ENCODE data around the gene GAK. TPM values are rescaled to one million over a fixed set of nuclear protein-coding genes. Genes with fewer than 3 reads are reported as not detected.

Gene GAK
- polyA plus RNA-seq, 1 donor (not counting 4 experiments of a cell fraction or from before 2014, with no cell fraction given) = 18.4 TPM

DNA sequence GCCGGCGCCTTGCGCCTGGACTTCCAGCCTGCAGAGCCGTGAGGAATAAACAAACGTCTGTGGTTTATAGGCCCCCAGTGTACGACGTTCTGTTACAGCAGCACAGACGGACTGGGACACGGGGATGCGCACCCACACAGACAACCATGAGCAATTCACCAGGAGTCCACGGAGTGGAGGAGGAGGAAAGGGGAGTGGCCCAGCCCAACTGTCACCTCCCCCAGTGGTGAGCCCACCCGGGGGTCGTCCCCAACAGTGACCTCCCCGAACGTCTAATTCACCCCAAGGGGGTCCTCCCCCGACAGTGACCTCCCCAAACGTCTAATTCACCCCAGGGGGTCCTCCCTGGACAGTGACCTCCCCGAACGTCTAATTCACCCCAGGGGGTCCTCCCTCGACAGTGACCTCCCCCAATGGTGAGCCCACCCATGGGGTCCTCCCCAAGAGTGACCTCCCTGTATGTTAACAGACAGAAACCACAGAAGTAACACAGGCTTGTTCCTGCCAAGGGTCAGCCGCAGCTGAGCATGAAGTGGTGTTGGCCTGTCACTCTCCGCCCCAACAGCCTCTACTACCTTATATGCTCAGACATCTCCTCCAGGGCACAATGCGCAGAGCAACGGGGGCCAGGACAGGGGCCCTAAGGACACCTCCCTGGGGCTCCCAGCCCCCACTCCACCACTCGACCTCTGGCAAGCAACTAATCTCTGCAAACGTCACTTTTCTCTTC lies 6.2 kb downstream of the GAK start:
- no peak overlapping the region for H3K4me2 ChIP-seq (ENCODE audit: control insufficient read depth, extremely low read depth, insufficient read depth, low read depth, low read length)
- dilution Hi-C loops (cut with MboI; ENCODE audit: extremely low pct_ligation_motif_present, low sequenced_read_pairs) = no loop called here
- no peak overlapping the region for H3K9ac ChIP-seq (ENCODE audit: control insufficient read depth, extremely low read depth, insufficient read depth, low read length)
- H2AFZ ChIP-seq (ENCODE audit: control insufficient read depth, low read length) = no peak overlapping the region
- peaks cover 2% of the 10 kb centered on the region for H3K9me1 ChIP-seq (ENCODE audit: control insufficient read depth, extremely low read depth, insufficient read depth, low read length)
- TF ChIP-seq, protein P1, sequence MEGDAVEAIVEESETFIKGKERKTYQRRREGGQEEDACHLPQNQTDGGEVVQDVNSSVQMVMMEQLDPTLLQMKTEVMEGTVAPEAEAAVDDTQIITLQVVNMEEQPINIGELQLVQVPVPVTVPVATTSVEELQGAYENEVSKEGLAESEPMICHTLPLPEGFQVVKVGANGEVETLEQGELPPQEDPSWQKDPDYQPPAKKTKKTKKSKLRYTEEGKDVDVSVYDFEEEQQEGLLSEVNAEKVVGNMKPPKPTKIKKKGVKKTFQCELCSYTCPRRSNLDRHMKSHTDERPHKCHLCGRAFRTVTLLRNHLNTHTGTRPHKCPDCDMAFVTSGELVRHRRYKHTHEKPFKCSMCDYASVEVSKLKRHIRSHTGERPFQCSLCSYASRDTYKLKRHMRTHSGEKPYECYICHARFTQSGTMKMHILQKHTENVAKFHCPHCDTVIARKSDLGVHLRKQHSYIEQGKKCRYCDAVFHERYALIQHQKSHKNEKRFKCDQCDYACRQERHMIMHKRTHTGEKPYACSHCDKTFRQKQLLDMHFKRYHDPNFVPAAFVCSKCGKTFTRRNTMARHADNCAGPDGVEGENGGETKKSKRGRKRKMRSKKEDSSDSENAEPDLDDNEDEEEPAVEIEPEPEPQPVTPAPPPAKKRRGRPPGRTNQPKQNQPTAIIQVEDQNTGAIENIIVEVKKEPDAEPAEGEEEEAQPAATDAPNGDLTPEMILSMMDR (optimal IDR thresholded peaks at IDR 0.05 in 1 of 3, IDR thresholded peaks at IDR 0.05 in 1 of 3, conservative IDR thresholded peaks at IDR 0.05 in 1 of 3; ENCODE audit: extremely low read depth in 1 of 3, insufficient read depth in 2 of 3, low read length in 3 of 3) = no peak
- no peak for TF ChIP-seq EZH2 (IDR thresholded peaks at IDR 0.05; ENCODE audit: low read length)
- no peaks in the 10 kb centered on the region for H3K9me3 ChIP-seq (ENCODE audit: control insufficient read depth, low read depth, low read length)
- FAIRE-seq (no peak), DNase-seq (ENCODE audit: low read depth, low spot score) (no peak)
- peaks cover 16% of the 10 kb centered on the region for H4K20me1 ChIP-seq (ENCODE audit: control insufficient read depth, extremely low read depth, insufficient read depth, low read length)
- H3K4me1 ChIP-seq (ENCODE audit: control insufficient read depth, extremely low read depth, insufficient read depth, low read length) = peaks cover 17% of the 10 kb centered on the region
- H3K27ac ChIP-seq (ENCODE audit: control insufficient read depth, insufficient read depth, low read length) = peak overlapping the region; percentile 8
- no peaks in the 10 kb centered on the region for H3K27me3 ChIP-seq (ENCODE audit: control insufficient read depth, extremely low read depth, insufficient read depth, low read length)
- H3K4me3 ChIP-seq (ENCODE audit: control insufficient read depth in 2 of 3, extremely low read depth in 1 of 3, insufficient read depth in 2 of 3, low read depth in 1 of 3, low read length in 3 of 3) = no peak overlapping the region
- peaks cover 88% of the 10 kb centered on the region for H3K79me2 ChIP-seq (ENCODE audit: control insufficient read depth, insufficient read depth, low read length)
- H3K36me3 ChIP-seq (ENCODE audit: control insufficient read depth in 2 of 2, extremely low read depth in 1 of 2, insufficient read depth in 2 of 2, low read length in 2 of 2) = peaks cover 0 to 7% of the 10 kb centered on the region in 2 experiments

DNA sequence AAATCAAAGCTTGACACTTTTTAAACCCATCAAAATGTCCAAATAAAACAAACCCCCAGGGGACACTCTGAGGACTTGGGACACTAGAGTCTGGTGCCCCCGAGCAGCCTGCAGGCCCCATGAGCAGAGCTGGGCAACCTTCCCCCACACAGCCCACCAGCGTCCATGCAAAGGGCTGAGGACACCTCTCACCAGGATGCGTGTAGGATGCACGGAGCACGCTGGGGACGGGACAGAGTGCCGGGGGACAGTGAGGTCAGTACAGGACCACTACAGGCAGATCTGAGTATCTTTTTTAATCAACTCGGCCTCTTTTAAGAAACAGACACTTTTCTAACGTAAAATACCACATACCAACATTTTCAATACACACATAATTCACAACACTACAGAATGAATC lies 6.9 kb downstream of the GAK start:
- DNase-seq (ENCODE audit: low read depth, low spot score) = no peak
- peaks cover 9% of the 10 kb centered on the region for H4K20me1 ChIP-seq (ENCODE audit: control insufficient read depth, extremely low read depth, insufficient read depth, low read length)
- no peak overlapping the region for H3K4me3 ChIP-seq (ENCODE audit: control insufficient read depth in 2 of 3, extremely low read depth in 1 of 3, insufficient read depth in 2 of 3, low read depth in 1 of 3, low read length in 3 of 3)
- H3K9me1 ChIP-seq (ENCODE audit: control insufficient read depth, extremely low read depth, insufficient read depth, low read length) = peaks cover 2% of the 10 kb centered on the region
- no peaks in the 10 kb centered on the region for H3K27me3 ChIP-seq (ENCODE audit: control insufficient read depth, extremely low read depth, insufficient read depth, low read length)
- dilution Hi-C loops (cut with MboI; ENCODE audit: extremely low pct_ligation_motif_present, low sequenced_read_pairs) = no loop called here
- no peak for TF ChIP-seq EZH2 (IDR thresholded peaks at IDR 0.05; ENCODE audit: low read length)
- TF ChIP-seq, protein P1 (optimal IDR thresholded peaks at IDR 0.05 in 1 of 3, IDR thresholded peaks at IDR 0.05 in 1 of 3, conservative IDR thresholded peaks at IDR 0.05 in 1 of 3; ENCODE audit: extremely low read depth in 1 of 3, insufficient read depth in 2 of 3, low read length in 3 of 3) = no peak
- no peak overlapping the region for H2AFZ ChIP-seq (ENCODE audit: control insufficient read depth, low read length)
- H3K27ac ChIP-seq (ENCODE audit: control insufficient read depth, insufficient read depth, low read length) = peak overlapping the region; percentile 77
- H3K36me3 ChIP-seq (ENCODE audit: control insufficient read depth in 2 of 2, extremely low read depth in 1 of 2, insufficient read depth in 2 of 2, low read length in 2 of 2) = peaks cover 0 to 7% of the 10 kb centered on the region in 2 experiments
- peaks cover 86% of the 10 kb centered on the region for H3K79me2 ChIP-seq (ENCODE audit: control insufficient read depth, insufficient read depth, low read length)
- H3K9ac ChIP-seq (ENCODE audit: control insufficient read depth, extremely low read depth, insufficient read depth, low read length) = no peak overlapping the region
- FAIRE-seq = no peak
- no peak overlapping the region for H3K4me2 ChIP-seq (ENCODE audit: control insufficient read depth, extremely low read depth, insufficient read depth, low read depth, low read length)
- H3K4me1 ChIP-seq (ENCODE audit: control insufficient read depth, extremely low read depth, insufficient read depth, low read length) = peaks cover 11% of the 10 kb centered on the region
- H3K9me3 ChIP-seq (ENCODE audit: control insufficient read depth, low read depth, low read length) = no peaks in the 10 kb centered on the region

Measured in keratinocyte (primary cell).